K562 (cell line): ENCODE results near the gene BBS5. TPM values are rescaled to one million over a fixed set of nuclear protein-coding genes. Genes with fewer than 3 reads are reported as not detected.

Source experiments
- ATAC-seq: fragments of 200-7000 bp; cut with Tn5 transposase; 3 replicates; pipeline ENCODE4 v1.9.1; 2020; ENCODE audit warnings: moderate library complexity
- BruUV-seq: library from RNA; stranded (reverse); fragments of 400-500 nt; replicated peaks from 2 replicates; lab custom pipeline; 2021; lab: Mats Ljungman, UMichigan
- CTCF ChIA-PET: fragments of 300-600 bp; formaldehyde crosslinking; extraction: SDS; loops from one replicate; lab custom pipeline; 2021; ENCODE audit warnings: low intra/inter-chr PET ratio; lab: Yijun Ruan, JAX
- POLR2A ChIA-PET: fragments of 300-600, 350-650 bp; sonication (Branson Sonifier 250); formaldehyde crosslinking; extraction: SDS; loops from one replicate; lab custom pipeline; 2021; ENCODE audit warnings: antibody characterized with exemption, inconsistent platforms; lab: Yijun Ruan, JAX
- DNase-seq, 4 experiments: peaks; one replicate each; pipeline versions ENCODE4 v3.0.0 to v3.0.0-alpha.2; 2011 to 2018; ENCODE audit warnings: low spot score in 3 of 4, mixed read lengths in 3 of 4; ENCODE audit errors: extremely low read depth in 1 of 4
- FAIRE-seq: peaks from 2 replicates; lab custom pipeline; 2011; peaks lifted over from hg19 to GRCh38; lab: Jason Lieb, UNC
- H2AFZ ChIP-seq: 2 replicates; pipeline ENCODE4 v1.6.0; 2011; ENCODE audit warnings: low read depth, low read length, control low read depth, inconsistent platforms
- H3K27ac ChIP-seq: fragments of 200-600 bp; 3 replicates; pipeline ENCODE4 v1.8.0; 2011; ENCODE audit warnings: low read depth, mild to moderate bottlenecking, control low read depth, inconsistent platforms, low read length, moderate library complexity, mixed read lengths; ENCODE audit errors: extremely low read depth
- H3K27me3 ChIP-seq, 2 experiments: fragments of 300-600 bp in 1 of 2; 2 replicates in 1 of 2; 3 replicates in 1 of 2; pipeline versions ENCODE4 v1.6.0 to v1.8.0; 2011; ENCODE audit warnings: inconsistent platforms in 2 of 2, low read length in 2 of 2, mild to moderate bottlenecking in 1 of 2, mixed read lengths in 1 of 2, moderate library complexity in 1 of 2; ENCODE audit not compliant: control insufficient read depth in 2 of 2, insufficient read depth in 2 of 2
- H3K36me3 ChIP-seq: fragments of 300-600 bp; 3 replicates; pipeline ENCODE4 v1.8.0; 2011; ENCODE audit warnings: mild to moderate bottlenecking, low read length, inconsistent platforms; ENCODE audit not compliant: control insufficient read depth, insufficient read depth
- H3K4me1 ChIP-seq, 2 experiments: fragments of 200-600 bp in 1 of 2; replicated peaks in 1 of 2; 2 replicates in 1 of 2; 3 replicates in 1 of 2; pipeline versions ENCODE4 v1.5.1 to v1.8.0; 2011; ENCODE audit warnings: inconsistent platforms in 2 of 2, low read length in 2 of 2, mild to moderate bottlenecking in 1 of 2, mixed read lengths in 1 of 2, moderate library complexity in 1 of 2; ENCODE audit not compliant: control insufficient read depth in 2 of 2, insufficient read depth in 2 of 2
- H3K4me2 ChIP-seq: 2 replicates; pipeline ENCODE4 v1.6.1; 2011; ENCODE audit warnings: low read length, control low read depth, inconsistent platforms, mixed read lengths; ENCODE audit not compliant: insufficient read depth
- H3K4me3 ChIP-seq: fragments of 200-600 bp; sonication (generic), shearing (Covaris generic); 2 replicates; pipeline ENCODE4 v1.5.1; 2016; ENCODE audit warnings: control low read depth, inconsistent platforms
- H3K79me2 ChIP-seq: fragments of 200-600 bp; 3 replicates; pipeline ENCODE4 v1.8.0; 2011; ENCODE audit warnings: low read length, inconsistent platforms; ENCODE audit not compliant: control insufficient read depth, insufficient read depth
- H3K9ac ChIP-seq, 2 experiments: 2 replicates each; pipeline versions ENCODE4 v1.6.0 to v1.6.1; 2011; ENCODE audit warnings: low read depth in 2 of 2, low read length in 2 of 2, control low read depth in 1 of 2, inconsistent platforms in 1 of 2, mild to moderate bottlenecking in 1 of 2, mixed read lengths in 1 of 2; ENCODE audit not compliant: insufficient read depth in 1 of 2
- H3K9me1 ChIP-seq: one replicate; pipeline ENCODE4 v1.6.0; 2011; ENCODE audit warnings: inconsistent platforms, mild to moderate bottlenecking, low read length, moderate library complexity; ENCODE audit not compliant: control insufficient read depth, insufficient read depth
- H3K9me3 ChIP-seq: replicated peaks from 2 replicates; pipeline ENCODE4 v1.5.1; 2011; ENCODE audit warnings: low read depth, low read length, inconsistent platforms; ENCODE audit not compliant: control insufficient read depth, insufficient read depth
- H4K20me1 ChIP-seq: replicated peaks from 2 replicates; pipeline ENCODE4 v1.6.1; 2011; ENCODE audit warnings: low read length, inconsistent platforms, mixed read lengths; ENCODE audit not compliant: control insufficient read depth, insufficient read depth
- DPF2 ChIP-seq: fragments of 450-650 bp; IDR thresholded peaks from 2 replicates; pipeline ENCODE4 v1.6.1; 2016
- E2F3 ChIP-seq: fragments of 250-450 bp; sonication (Bioruptor Pico); IDR thresholded peaks from 2 replicates; pipeline ENCODE4 v1.4.0; 2020; ENCODE audit warnings: mild to moderate bottlenecking
- E2F5 ChIP-seq: sonication (generic); formaldehyde crosslinking; IDR thresholded peaks from 2 replicates; pipeline ENCODE4 v1.8.0; 2022; ENCODE audit warnings: mild to moderate bottlenecking, missing genetic modification reagents
- EWSR1 ChIP-seq: fragments of 450-650 bp; IDR thresholded peaks from 2 replicates; pipeline ENCODE4 v1.6.1; 2018; ENCODE audit warnings: borderline replicate concordance, mild to moderate bottlenecking, low read depth, moderate library complexity; ENCODE audit not compliant: partially characterized antibody
- LARP7 ChIP-seq: fragments of 450-650 bp; IDR thresholded peaks from 2 replicates; pipeline ENCODE4 v1.6.1; 2016
- LCOR ChIP-seq: sonication (generic); formaldehyde crosslinking; IDR thresholded peaks from 2 replicates; pipeline ENCODE4 v1.8.0; 2022; ENCODE audit warnings: mild to moderate bottlenecking, missing genetic modification reagents
- MAFG ChIP-seq: fragments of 450-650 bp; conservative IDR thresholded peaks from 2 replicates; pipeline ENCODE4 v1.6.1; 2016; ENCODE audit warnings: missing genetic modification characterization, missing compliant biosample characterization
- NBN ChIP-seq: fragments of 450-650 bp; IDR thresholded peaks from 2 replicates; pipeline ENCODE4 v1.6.1; 2016; ENCODE audit warnings: low read depth, mild to moderate bottlenecking
- NFIC ChIP-seq: fragments of 450-650 bp; IDR thresholded peaks from 2 replicates; pipeline ENCODE4 v1.6.1; 2017; ENCODE audit warnings: mild to moderate bottlenecking, inconsistent platforms
- PHTF2 ChIP-seq: fragments of 250-450 bp; sonication (Bioruptor Pico); IDR thresholded peaks from 2 replicates; pipeline ENCODE4 v1.5.0; 2021; ENCODE audit warnings: mild to moderate bottlenecking
- POLR2AphosphoS5 ChIP-seq: IDR thresholded peaks from 2 replicates; pipeline ENCODE4 v1.6.1; 2011; ENCODE audit warnings: mild to moderate bottlenecking, low read depth, low read length, moderate library complexity; ENCODE audit not compliant: control insufficient read depth, insufficient read depth
- SIRT6 ChIP-seq: IDR thresholded peaks from one replicate; pipeline ENCODE4 v1.6.1; 2012; ENCODE audit warnings: low read depth, mild to moderate bottlenecking, control low read depth, inconsistent platforms, low read length, moderate library complexity
- STAT5B ChIP-seq: fragments of 250-450 bp; sonication (Bioruptor Pico); IDR thresholded peaks from 2 replicates; pipeline ENCODE4 v1.8.0; 2021; ENCODE audit warnings: mild to moderate bottlenecking, inconsistent platforms
- ZNF408 ChIP-seq: fragments of 250-450 bp; sonication (Bioruptor Pico); IDR thresholded peaks from 2 replicates; pipeline ENCODE4 v1.4.0; 2020; ENCODE audit warnings: low read depth, mild to moderate bottlenecking, moderate library complexity
- ZNF431 ChIP-seq: sonication (generic); formaldehyde crosslinking; IDR thresholded peaks from 2 replicates; pipeline ENCODE4 v1.8.0; 2022; ENCODE audit warnings: mild to moderate bottlenecking, missing genetic modification reagents
- whole genome bisulfite sequencing: fragments of 100-300 bp; shearing (Covaris generic); methylation state at CpG from one replicate; pipeline ENCODE4 v1.1.6; 2016; ENCODE audit warnings: low coverage, mixed read lengths; ENCODE audit not compliant: insufficient coverage; ENCODE audit errors: missing lambda C conversion rate; 5-methylcytosine and 5-hydroxymethylcytosine counted together
- in situ Hi-C: fragments of 300-500 bp; cut with MboI; formaldehyde crosslinking; loops from 4 replicates; pipeline ENCODE4 v1.15.0; 2018; ENCODE audit warnings: inconsistent platforms, mixed read lengths
- intact Hi-C: fragments of 100-400 bp; cut with micrococcal nuclease; formaldehyde crosslinking; loops from 2 replicates; pipeline ENCODE4 v1.14.2; 2022
- polyA plus RNA-seq, 8 experiments: library from polyadenylated mRNA; depleted of rRNA in 4 of 8; stranded (reverse) in 5 of 8; unstranded in 3 of 8; fragments of >200 nt; fragmentation: Nextera tagmentation in 2 of 8; fragmentation: Illumina TruSeq in 1 of 8; extraction: Ambion mirVana in 2 of 8; extraction: Trizol in 1 of 8; gene quantifications; 2 replicates each; pipeline versions ENCODE4 v1.2.1 to v1.2.3, GENCODE V29; 2011 to 2014; ENCODE audit warnings: inconsistent platforms in 1 of 8, missing spikeins in 1 of 8
- total RNA-seq, 7 experiments: library from RNA; depleted of rRNA in 6 of 7; stranded (reverse); fragments of >200 nt in 6 of 7; fragmentation: Illumina TruSeq in 2 of 7; extraction: Trizol in 2 of 7; gene quantifications; 2 replicates each; pipeline versions ENCODE4 v1.2.1 to v1.2.3, GENCODE V29; 2011 to 2021; ENCODE audit warnings: low replicate concordance in 1 of 7
- TF ChIP-seq, protein P1 (sequence below), 2 experiments: IDR thresholded peaks; 2 replicates each; pipeline ENCODE4 v1.6.1; 2011; ENCODE audit warnings: borderline replicate concordance in 1 of 2, control low read depth in 1 of 2, low read depth in 1 of 2, low read length in 1 of 2, mild to moderate bottlenecking in 1 of 2, mixed read lengths in 1 of 2, moderate library complexity in 1 of 2; ENCODE audit not compliant: insufficient read depth in 1 of 2, insufficient read length in 1 of 2, poor library complexity in 1 of 2, severe bottlenecking in 1 of 2; ENCODE audit errors: extremely low read depth in 1 of 2
- TF ChIP-seq, protein P2 (sequence below): sonication (generic); formaldehyde crosslinking; IDR thresholded peaks from 2 replicates; pipeline ENCODE4 v1.8.1; 2023; ENCODE audit warnings: missing genetic modification reagents, mild to moderate bottlenecking, borderline replicate concordance

The BBS5 gene
- total and polyA plus RNA-seq, 9 of the 15 experiments (the other 6 are each of a cell fraction or from before 2014, with no cell fraction given): 0.48 to 6.9 (median 4.3) TPM

DNA sequence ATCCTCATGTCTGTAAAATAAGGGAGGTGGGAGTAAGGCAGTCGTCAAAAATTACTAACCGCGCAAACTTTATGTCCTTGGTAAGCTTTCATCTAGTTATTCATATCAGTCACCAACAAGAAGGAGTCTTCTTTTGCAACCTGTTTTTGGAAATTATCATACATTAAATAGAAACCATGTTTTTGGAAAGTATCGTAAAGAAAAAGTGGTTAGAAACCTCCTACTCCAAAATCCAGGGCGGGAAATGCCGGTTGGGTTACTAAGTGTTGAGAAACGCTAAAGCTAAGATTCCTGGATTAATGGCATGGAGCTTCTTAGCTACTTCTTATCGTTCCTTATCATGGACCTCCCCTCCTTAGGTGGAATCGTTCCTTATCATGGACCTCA is 778 bp downstream of the BBS5 start:
- intact Hi-C loops: no loop called here
- H2AFZ ChIP-seq: peak overlapping the region; percentile 98
- POLR2A ChIA-PET: interaction anchor here (0.6 to 2.0 kb wide), 9 partner anchors 8 to 308 kb away, joined by 3 to 6 read pairs (median 3); no protein-coding TSS in a partner anchor
- TF ChIP-seq E2F5 (0 out of 2 replicates have a peak, but pooled peaks have one; percentile 6), NBN (no peak), DPF2 (peak; percentile 4; the same call in 1 of the 2 replicates), POLR2AphosphoS5 (no peak), ZNF431 (CRISPR knock-in tag) (no peak), ZNF408 (no peak), MAFG (no peak), NFIC (no peak), LARP7 (no peak), EWSR1 (no peak), SIRT6 (no peak), LCOR (CRISPR knock-in tag) (no peak), PHTF2 (CRISPR knock-in tag) (no peak), STAT5B (CRISPR knock-in tag) (no peak), E2F3 (CRISPR knock-in tag) (no peak)
- TF ChIP-seq, protein P1, sequence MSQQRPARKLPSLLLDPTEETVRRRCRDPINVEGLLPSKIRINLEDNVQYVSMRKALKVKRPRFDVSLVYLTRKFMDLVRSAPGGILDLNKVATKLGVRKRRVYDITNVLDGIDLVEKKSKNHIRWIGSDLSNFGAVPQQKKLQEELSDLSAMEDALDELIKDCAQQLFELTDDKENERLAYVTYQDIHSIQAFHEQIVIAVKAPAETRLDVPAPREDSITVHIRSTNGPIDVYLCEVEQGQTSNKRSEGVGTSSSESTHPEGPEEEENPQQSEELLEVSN (IDR thresholded peaks at IDR 0.05; ENCODE audit: borderline replicate concordance in 1 of 2, extremely low read depth in 1 of 2, insufficient read depth in 1 of 2, insufficient read length in 1 of 2, low read depth in 1 of 2, low read length in 1 of 2, poor library complexity in 1 of 2, severe bottlenecking in 1 of 2): peak in 1 of 2 experiments; percentile 62
- TF ChIP-seq, protein P2, sequence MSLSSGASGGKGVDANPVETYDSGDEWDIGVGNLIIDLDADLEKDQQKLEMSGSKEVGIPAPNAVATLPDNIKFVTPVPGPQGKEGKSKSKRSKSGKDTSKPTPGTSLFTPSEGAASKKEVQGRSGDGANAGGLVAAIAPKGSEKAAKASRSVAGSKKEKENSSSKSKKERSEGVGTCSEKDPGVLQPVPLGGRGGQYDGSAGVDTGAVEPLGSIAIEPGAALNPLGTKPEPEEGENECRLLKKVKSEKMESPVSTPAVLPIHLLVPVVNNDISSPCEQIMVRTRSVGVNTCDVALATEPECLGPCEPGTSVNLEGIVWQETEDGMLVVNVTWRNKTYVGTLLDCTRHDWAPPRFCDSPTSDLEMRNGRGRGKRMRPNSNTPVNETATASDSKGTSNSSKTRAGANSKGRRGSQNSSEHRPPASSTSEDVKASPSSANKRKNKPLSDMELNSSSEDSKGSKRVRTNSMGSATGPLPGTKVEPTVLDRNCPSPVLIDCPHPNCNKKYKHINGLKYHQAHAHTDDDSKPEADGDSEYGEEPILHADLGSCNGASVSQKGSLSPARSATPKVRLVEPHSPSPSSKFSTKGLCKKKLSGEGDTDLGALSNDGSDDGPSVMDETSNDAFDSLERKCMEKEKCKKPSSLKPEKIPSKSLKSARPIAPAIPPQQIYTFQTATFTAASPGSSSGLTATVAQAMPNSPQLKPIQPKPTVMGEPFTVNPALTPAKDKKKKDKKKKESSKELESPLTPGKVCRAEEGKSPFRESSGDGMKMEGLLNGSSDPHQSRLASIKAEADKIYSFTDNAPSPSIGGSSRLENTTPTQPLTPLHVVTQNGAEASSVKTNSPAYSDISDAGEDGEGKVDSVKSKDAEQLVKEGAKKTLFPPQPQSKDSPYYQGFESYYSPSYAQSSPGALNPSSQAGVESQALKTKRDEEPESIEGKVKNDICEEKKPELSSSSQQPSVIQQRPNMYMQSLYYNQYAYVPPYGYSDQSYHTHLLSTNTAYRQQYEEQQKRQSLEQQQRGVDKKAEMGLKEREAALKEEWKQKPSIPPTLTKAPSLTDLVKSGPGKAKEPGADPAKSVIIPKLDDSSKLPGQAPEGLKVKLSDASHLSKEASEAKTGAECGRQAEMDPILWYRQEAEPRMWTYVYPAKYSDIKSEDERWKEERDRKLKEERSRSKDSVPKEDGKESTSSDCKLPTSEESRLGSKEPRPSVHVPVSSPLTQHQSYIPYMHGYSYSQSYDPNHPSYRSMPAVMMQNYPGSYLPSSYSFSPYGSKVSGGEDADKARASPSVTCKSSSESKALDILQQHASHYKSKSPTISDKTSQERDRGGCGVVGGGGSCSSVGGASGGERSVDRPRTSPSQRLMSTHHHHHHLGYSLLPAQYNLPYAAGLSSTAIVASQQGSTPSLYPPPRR (CRISPR knock-in tag): peak; percentile 52; the same call in 1 of the 2 replicates

More for the DNA sequence above, 778 bp downstream of the BBS5 start:
- DNase-seq: peak in 1 of 4 experiments; percentile 16
- CTCF ChIA-PET: no interaction called here
- peak; percentile 42 for FAIRE-seq
- Histone ChIP-seq H3K9ac (peak overlapping the region; percentile 75 to 98), H3K9me3 (no peaks in the 10 kb centered on the region), H3K27me3 (no peaks in the 10 kb centered on the region), H3K4me2 (peak overlapping the region; percentile 94), H3K9me1 (no peaks in the 10 kb centered on the region), H4K20me1 (no peaks in the 10 kb centered on the region), H3K27ac (peak overlapping the region; percentile 48), H3K4me1 (peaks cover 6 to 10% of the 10 kb centered on the region in 2 experiments; a peak in 4 of 5 replicates), H3K36me3 (peaks cover 3% of the 10 kb centered on the region; the same call in 1 of the 3 replicates), H3K4me3 (peak overlapping the region; percentile 57), H3K79me2 (0 out of 3 replicates have a peak, but pooled peaks cover 2% of the 10 kb centered on the region)
- WGBS: 9% methylated on average over 9 of the region's 9 CpGs
- in situ Hi-C loops: no loop called here
- TSS peak; percentile 47 for BruUV-seq
- ATAC-seq: no peak
